GM12801 (cell line): Measurements from ENCODE around the gene TET1.

Experiments used
- TF ChIP-seq, protein P1 (sequence below): IDR thresholded peaks from one replicate; pipeline ENCODE4 v1.5.1; 2011; ENCODE audit warnings: control low read depth; ENCODE audit not compliant: insufficient read length; ENCODE audit errors: extremely low read depth

The TET1 gene

DNA sequence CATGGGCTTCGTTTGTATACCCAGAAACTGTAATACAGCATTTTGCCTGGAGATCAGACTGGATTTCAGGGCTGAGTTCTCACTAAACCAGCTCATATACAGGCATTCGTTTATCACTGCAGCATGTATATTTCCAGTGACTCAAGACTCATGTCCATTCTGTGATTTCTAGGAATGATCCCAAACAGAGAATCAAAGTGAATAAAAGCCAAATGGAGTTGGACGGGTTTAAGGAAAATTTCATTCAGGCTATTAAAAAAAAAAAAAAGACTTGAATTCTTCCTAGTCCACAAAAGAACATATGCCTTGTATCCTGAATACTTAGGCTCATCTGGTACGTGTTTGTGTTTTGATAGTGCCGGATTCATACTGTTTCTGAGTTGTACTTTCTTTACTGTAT, 46.8 kb downstream of the TET1 start:
- TF ChIP-seq, protein P1, sequence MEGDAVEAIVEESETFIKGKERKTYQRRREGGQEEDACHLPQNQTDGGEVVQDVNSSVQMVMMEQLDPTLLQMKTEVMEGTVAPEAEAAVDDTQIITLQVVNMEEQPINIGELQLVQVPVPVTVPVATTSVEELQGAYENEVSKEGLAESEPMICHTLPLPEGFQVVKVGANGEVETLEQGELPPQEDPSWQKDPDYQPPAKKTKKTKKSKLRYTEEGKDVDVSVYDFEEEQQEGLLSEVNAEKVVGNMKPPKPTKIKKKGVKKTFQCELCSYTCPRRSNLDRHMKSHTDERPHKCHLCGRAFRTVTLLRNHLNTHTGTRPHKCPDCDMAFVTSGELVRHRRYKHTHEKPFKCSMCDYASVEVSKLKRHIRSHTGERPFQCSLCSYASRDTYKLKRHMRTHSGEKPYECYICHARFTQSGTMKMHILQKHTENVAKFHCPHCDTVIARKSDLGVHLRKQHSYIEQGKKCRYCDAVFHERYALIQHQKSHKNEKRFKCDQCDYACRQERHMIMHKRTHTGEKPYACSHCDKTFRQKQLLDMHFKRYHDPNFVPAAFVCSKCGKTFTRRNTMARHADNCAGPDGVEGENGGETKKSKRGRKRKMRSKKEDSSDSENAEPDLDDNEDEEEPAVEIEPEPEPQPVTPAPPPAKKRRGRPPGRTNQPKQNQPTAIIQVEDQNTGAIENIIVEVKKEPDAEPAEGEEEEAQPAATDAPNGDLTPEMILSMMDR, result no peak

DNA sequence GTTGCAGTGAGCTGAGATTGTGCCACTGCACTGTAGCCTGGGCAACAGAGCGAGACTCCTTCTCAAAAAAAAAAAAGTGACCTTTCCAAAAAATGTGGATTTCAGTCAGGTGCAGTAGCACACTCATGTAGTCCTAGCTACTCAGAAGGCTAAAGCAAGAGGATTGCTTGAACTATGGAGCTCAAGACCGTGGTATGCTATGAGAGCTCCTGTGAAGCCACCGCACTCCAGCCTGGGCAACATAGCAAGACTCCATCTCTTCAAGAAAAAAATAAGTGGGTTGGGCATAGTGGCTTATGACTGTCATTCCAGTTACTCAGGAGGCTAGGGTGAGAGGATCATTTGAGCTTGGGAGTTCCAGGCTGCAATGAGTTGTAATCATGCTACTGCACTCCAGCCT, 51.1 kb downstream of the TET1 start:
- TF ChIP-seq, protein P1, result no peak

DNA sequence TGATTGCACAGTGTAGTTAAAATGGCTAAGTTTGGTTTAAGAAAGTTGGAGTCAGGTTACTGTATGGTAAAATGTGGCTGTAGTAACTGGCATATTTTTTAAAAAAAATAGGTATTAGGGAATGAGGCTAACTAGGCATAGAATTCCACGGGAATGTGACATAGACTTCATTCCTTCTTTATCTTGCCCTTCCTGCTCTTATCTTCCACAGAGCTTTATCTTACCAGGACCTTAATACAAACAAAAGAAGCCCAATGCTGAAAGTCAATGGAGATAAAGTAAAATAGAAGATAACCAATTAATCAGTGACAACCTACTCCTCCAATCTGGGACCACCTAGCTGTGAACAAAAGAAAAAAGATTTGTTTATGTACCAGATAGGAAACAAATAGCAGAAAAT, 58.1 kb downstream of the TET1 start:
- TF ChIP-seq, protein P1, result no peak

DNA sequence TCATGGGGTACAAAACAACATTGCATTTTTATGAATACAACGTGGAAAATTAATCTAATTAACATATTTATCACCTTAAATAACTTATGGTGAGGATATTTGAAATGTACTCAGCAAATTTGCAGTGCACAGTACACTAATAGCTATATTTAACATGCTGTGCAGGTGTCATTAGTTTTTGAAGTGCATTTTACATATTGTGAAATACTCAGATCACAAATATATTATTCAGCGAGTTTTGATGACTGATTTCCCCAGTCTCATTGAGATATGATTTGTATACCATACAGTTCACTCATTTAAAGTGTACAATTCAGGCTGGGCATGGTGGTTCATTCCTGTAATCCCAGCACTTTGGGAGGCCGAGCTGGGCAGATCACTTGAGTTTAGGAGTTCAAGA, 59.5 kb downstream of the TET1 start:
- TF ChIP-seq, protein P1, result no peak

DNA sequence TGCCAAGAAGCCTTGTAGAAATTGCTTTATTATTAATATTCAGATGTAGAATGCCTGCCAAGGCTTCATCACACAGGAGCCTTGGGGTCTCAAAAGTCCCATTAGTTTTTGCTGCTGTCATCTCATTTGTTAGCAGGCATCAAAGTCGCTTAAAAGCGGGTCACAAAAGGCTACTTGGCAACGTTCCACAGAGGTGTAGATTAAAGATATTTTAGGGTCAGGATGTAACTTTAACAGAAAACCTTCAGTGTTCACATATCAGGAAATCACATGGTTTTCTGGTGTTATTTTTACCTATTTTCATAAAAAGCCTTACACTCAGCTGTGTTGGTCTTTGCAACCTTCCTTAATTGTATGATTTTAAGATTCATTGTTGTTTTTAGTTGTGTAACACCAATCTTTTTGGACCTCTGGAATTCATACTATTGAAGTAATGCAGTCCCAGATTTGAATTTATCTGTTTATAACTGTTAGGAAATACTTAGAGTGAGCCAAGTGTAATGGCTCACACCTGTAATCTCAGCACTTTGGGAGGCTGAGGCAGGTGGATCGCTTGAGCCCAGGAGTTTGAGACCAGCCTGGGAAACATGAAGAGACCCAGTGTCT, 65.3 kb downstream of the TET1 start:
- TF ChIP-seq, protein P1, result no peak

DNA sequence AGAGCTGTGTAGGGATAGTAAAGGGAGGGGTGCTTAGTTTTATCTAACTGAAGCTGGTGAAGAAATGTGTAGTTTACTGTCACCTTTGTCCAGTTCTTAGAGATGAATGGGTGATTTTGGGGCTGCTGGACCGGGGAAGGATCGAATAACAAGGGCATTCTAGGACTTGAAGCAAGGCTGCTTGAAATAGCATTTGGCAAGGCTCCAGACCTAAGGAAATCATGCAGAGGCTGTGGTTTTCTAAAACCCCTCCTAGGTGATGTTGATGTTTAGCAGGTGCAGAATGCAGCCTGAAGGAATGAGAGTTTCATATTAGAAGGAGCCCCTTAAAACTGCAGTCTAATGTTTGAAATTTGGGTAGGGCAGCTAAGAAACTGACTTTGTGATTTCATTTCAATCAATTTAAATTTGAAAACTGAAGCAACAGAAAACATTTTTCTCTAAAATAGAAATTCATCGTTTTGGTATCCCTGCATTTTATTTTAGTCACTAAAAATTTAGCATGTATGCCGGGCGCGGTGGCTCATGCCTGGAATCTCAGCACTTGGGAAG, 68.5 kb downstream of the TET1 start:
- TF ChIP-seq, protein P1, result no peak

DNA sequence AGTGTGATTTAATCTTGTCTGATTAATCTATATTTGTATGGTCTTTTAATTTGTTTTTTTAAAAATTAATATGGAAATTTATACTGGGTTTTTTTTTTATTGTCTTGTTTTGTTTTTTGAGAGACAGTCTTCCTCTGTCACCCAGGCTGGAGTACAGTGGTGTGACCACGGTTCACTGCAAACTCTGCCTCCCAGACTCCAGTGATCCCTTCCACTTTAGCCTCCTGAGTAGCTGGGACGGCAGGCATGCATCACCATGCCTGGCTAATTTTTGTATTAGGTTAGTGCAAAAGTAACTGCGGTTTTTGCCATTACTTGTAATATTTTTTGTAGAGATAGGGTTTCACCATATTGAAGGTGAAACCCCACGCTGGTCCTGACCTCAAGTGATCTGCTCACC, 73.1 kb downstream of the TET1 start:
- TF ChIP-seq, protein P1, result no peak
